WTC11 (cell line): ENCODE data around the gene CNTN5. TPM values are rescaled to one million over a fixed set of nuclear protein-coding genes. Genes with fewer than 3 reads are reported as not detected.

Experiments used
- ATAC-seq: fragments of 200-7000 bp; cut with Tn5 transposase; 2 replicates; pipeline ENCODE4 v1.10.0; 2021; ENCODE audit warnings: mild to moderate bottlenecking, moderate library complexity
- CTCF ChIA-PET: fragments of 300-600 bp; sonication (Branson Sonifier 250); formaldehyde crosslinking; loops from one replicate; lab custom pipeline; 2021; ENCODE audit warnings: antibody characterized with exemption; lab: Charles Lee
- POLR2A ChIA-PET: fragments of 350-600 bp; sonication (Branson Sonifier 250); formaldehyde crosslinking; loops from one replicate; lab custom pipeline; 2021; ENCODE audit warnings: antibody characterized with exemption; lab: Charles Lee
- DNase-seq: peaks from one replicate; pipeline ENCODE4 v3.0.0; 2021; ENCODE audit warnings: low spot score
- H3K27ac Mint-ChIP-seq: 2 replicates; pipeline ENCODE4 v1.8.0; 2021; ENCODE audit warnings: mixed read lengths
- H3K27me3 Mint-ChIP-seq: 2 replicates; pipeline ENCODE4 v1.8.0; 2021; ENCODE audit warnings: low read depth, mild to moderate bottlenecking, moderate library complexity, mixed read lengths
- H3K36me3 Mint-ChIP-seq: 2 replicates; pipeline ENCODE4 v1.8.0; 2021; ENCODE audit warnings: mixed read lengths
- H3K4me1 Mint-ChIP-seq: 2 replicates; pipeline ENCODE4 v1.8.0; 2022; ENCODE audit warnings: mixed read lengths
- H3K4me3 Mint-ChIP-seq: 2 replicates; pipeline ENCODE4 v1.8.0; 2021; ENCODE audit warnings: mild to moderate bottlenecking, moderate library complexity, mixed read lengths
- H3K9me3 Mint-ChIP-seq: 2 replicates; pipeline ENCODE4 v1.8.0; 2021; ENCODE audit warnings: mixed read lengths
- ARID4B ChIP-seq: sonication (generic); formaldehyde crosslinking; IDR thresholded peaks from 2 replicates; pipeline ENCODE4 v1.8.0; 2023; ENCODE audit warnings: missing genetic modification reagents, mild to moderate bottlenecking, borderline replicate concordance
- CBFB ChIP-seq: sonication (generic); formaldehyde crosslinking; IDR thresholded peaks from 2 replicates; pipeline ENCODE4 v1.8.1; 2022; ENCODE audit warnings: mild to moderate bottlenecking, low read depth, missing genetic modification reagents
- CDX4 ChIP-seq: fragments of 250-450 bp; sonication (Bioruptor Pico); IDR thresholded peaks from 2 replicates; pipeline ENCODE4 v1.9.0; 2021; ENCODE audit warnings: moderate library complexity, mild to moderate bottlenecking, inconsistent platforms, borderline replicate concordance
- CREB1 ChIP-seq: sonication (generic); formaldehyde crosslinking; IDR thresholded peaks from 2 replicates; pipeline ENCODE4 v1.8.0; 2023; ENCODE audit warnings: mild to moderate bottlenecking, missing genetic modification reagents
- E2F4 ChIP-seq: sonication (generic); formaldehyde crosslinking; IDR thresholded peaks from 2 replicates; pipeline ENCODE4 v1.8.1; 2022; ENCODE audit warnings: low read depth, mild to moderate bottlenecking, moderate library complexity, missing genetic modification reagents, borderline replicate concordance
- EMX1 ChIP-seq: fragments of 250-450 bp; sonication (Bioruptor Pico); IDR thresholded peaks from 2 replicates; pipeline ENCODE4 v1.8.0; 2021; ENCODE audit warnings: mild to moderate bottlenecking
- GTF2I ChIP-seq: fragments of 250-450 bp; sonication (Bioruptor Pico); conservative IDR thresholded peaks from 2 replicates; pipeline ENCODE4 v1.4.0; 2021; ENCODE audit warnings: mild to moderate bottlenecking
- JAZF1 ChIP-seq: fragments of 250-450 bp; sonication (Bioruptor Pico); IDR thresholded peaks from 2 replicates; pipeline ENCODE4 v1.9.0; 2021; ENCODE audit warnings: moderate library complexity, mild to moderate bottlenecking, inconsistent platforms
- SOX15 ChIP-seq: fragments of 250-450 bp; sonication (Bioruptor Pico); IDR thresholded peaks from 2 replicates; pipeline ENCODE4 v1.9.0; 2021; ENCODE audit warnings: mild to moderate bottlenecking
- TEAD4 ChIP-seq: sonication (generic); formaldehyde crosslinking; IDR thresholded peaks from 2 replicates; pipeline ENCODE4 v1.8.0; 2022; ENCODE audit warnings: mild to moderate bottlenecking, missing genetic modification reagents
- ZBTB21 ChIP-seq: sonication (generic); formaldehyde crosslinking; IDR thresholded peaks from 2 replicates; pipeline ENCODE4 v1.8.1; 2023; ENCODE audit warnings: mild to moderate bottlenecking, missing genetic modification reagents, borderline replicate concordance
- ZNF263 ChIP-seq: sonication (generic); formaldehyde crosslinking; IDR thresholded peaks from 2 replicates; pipeline ENCODE4 v1.8.1; 2022; ENCODE audit warnings: low read depth, mild to moderate bottlenecking, moderate library complexity, missing genetic modification reagents
- ZNF281 ChIP-seq: sonication (generic); formaldehyde crosslinking; IDR thresholded peaks from 2 replicates; pipeline ENCODE4 v1.8.0; 2023; ENCODE audit warnings: mild to moderate bottlenecking, missing genetic modification reagents
- ZNF423 ChIP-seq: fragments of 250-450 bp; sonication (Bioruptor Pico); IDR thresholded peaks from 2 replicates; pipeline ENCODE4 v2.1.2; 2022; ENCODE audit warnings: mild to moderate bottlenecking, moderate library complexity
- ZNF512 ChIP-seq: sonication (generic); formaldehyde crosslinking; IDR thresholded peaks from 2 replicates; pipeline ENCODE4 v1.8.1; 2022; ENCODE audit warnings: missing genetic modification reagents, borderline replicate concordance
- ZNF671 ChIP-seq: fragments of 250-450 bp; sonication (Bioruptor Pico); IDR thresholded peaks from 2 replicates; pipeline ENCODE4 v1.8.0; 2021; ENCODE audit warnings: mild to moderate bottlenecking
- total RNA-seq: library from RNA; stranded (reverse); gene quantifications from 3 replicates; pipeline ENCODE4 v1.2.3, GENCODE V29; 2021
- TF ChIP-seq, protein P1 (sequence below): sonication (generic); formaldehyde crosslinking; IDR thresholded peaks from 2 replicates; pipeline ENCODE4 v1.8.1; 2022; ENCODE audit warnings: mild to moderate bottlenecking, missing genetic modification reagents, moderate library complexity, borderline replicate concordance
- TF ChIP-seq, protein P2 (sequence below): sonication (generic); formaldehyde crosslinking; IDR thresholded peaks from 2 replicates; pipeline ENCODE4 v1.8.0; 2022; ENCODE audit warnings: missing genetic modification reagents

CNTN5 gene
- total RNA-seq, 1 experiment from 2014 or later: 0.07 TPM

- ATAC-seq (no peak), DNase-seq (no peak)
- no peaks in the 10 kb centered on the region for H3K36me3 Mint-ChIP-seq
- TF ChIP-seq TEAD4 (no peak), ZNF671 (no peak), E2F4 (CRISPR knock-in tag) (no peak), ZNF263 (CRISPR knock-in tag) (no peak), CBFB (CRISPR knock-in tag) (no peak), ZNF281 (CRISPR knock-in tag) (no peak), GTF2I (CRISPR knock-in tag) (no peak), ZBTB21 (CRISPR knock-in tag) (no peak), ZNF512 (CRISPR knock-in tag) (no peak), JAZF1 (CRISPR knock-in tag) (no peak), SOX15 (CRISPR knock-in tag) (no peak), ARID4B (CRISPR knock-in tag) (no peak), CDX4 (CRISPR knock-in tag) (no peak), EMX1 (no peak), CREB1 (CRISPR knock-in tag) (no peak), ZNF423 (CRISPR knock-in tag) (no peak)
- TF ChIP-seq, protein P1, sequence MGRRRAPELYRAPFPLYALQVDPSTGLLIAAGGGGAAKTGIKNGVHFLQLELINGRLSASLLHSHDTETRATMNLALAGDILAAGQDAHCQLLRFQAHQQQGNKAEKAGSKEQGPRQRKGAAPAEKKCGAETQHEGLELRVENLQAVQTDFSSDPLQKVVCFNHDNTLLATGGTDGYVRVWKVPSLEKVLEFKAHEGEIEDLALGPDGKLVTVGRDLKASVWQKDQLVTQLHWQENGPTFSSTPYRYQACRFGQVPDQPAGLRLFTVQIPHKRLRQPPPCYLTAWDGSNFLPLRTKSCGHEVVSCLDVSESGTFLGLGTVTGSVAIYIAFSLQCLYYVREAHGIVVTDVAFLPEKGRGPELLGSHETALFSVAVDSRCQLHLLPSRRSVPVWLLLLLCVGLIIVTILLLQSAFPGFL (CRISPR knock-in tag): no peak
- TF ChIP-seq, protein P2, sequence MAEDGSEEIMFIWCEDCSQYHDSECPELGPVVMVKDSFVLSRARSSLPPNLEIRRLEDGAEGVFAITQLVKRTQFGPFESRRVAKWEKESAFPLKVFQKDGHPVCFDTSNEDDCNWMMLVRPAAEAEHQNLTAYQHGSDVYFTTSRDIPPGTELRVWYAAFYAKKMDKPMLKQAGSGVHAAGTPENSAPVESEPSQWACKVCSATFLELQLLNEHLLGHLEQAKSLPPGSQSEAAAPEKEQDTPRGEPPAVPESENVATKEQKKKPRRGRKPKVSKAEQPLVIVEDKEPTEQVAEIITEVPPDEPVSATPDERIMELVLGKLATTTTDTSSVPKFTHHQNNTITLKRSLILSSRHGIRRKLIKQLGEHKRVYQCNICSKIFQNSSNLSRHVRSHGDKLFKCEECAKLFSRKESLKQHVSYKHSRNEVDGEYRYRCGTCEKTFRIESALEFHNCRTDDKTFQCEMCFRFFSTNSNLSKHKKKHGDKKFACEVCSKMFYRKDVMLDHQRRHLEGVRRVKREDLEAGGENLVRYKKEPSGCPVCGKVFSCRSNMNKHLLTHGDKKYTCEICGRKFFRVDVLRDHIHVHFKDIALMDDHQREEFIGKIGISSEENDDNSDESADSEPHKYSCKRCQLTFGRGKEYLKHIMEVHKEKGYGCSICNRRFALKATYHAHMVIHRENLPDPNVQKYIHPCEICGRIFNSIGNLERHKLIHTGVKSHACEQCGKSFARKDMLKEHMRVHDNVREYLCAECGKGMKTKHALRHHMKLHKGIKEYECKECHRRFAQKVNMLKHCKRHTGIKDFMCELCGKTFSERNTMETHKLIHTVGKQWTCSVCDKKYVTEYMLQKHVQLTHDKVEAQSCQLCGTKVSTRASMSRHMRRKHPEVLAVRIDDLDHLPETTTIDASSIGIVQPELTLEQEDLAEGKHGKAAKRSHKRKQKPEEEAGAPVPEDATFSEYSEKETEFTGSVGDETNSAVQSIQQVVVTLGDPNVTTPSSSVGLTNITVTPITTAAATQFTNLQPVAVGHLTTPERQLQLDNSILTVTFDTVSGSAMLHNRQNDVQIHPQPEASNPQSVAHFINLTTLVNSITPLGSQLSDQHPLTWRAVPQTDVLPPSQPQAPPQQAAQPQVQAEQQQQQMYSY (CRISPR knock-in tag): no peak
- no peak overlapping the region for H3K4me3 Mint-ChIP-seq
- peaks cover 16% of the 10 kb centered on the region for H3K9me3 Mint-ChIP-seq
- H3K27me3 Mint-ChIP-seq: no peaks in the 10 kb centered on the region
- ChIA-PET POLR2A (no interaction called here), CTCF (no interaction called here)
- no peak overlapping the region for H3K27ac Mint-ChIP-seq
- 0 out of 2 replicates have a peak, but pooled peaks cover 4% of the 10 kb centered on the region for H3K4me1 Mint-ChIP-seq
Measured at GRCh38 chr11:99803501-99803900, 782.8 kb downstream of the CNTN5 start.
